Ishikawa (cell line): ENCODE measurements around the gene MYO9B.

Experiments used
- CEBPB ChIP-seq: IDR thresholded peaks from 2 replicates; pipeline ENCODE4 v1.6.1; 2012
- CREB1 ChIP-seq: IDR thresholded peaks from 2 replicates; pipeline ENCODE4 v1.6.1; 2012; ENCODE audit warnings: low read depth
- EP300 ChIP-seq: IDR thresholded peaks from 2 replicates; pipeline ENCODE4 v1.6.1; 2012; ENCODE audit warnings: borderline replicate concordance
- FOXM1 ChIP-seq: IDR thresholded peaks from 2 replicates; pipeline ENCODE4 v1.6.1; 2012; ENCODE audit warnings: low read depth, borderline replicate concordance
- NFIC ChIP-seq: IDR thresholded peaks from 2 replicates; pipeline ENCODE4 v1.6.1; 2012
- RAD21 ChIP-seq: IDR thresholded peaks from 2 replicates; pipeline ENCODE4 v1.6.1; 2012; ENCODE audit warnings: low read depth
- TAF1 ChIP-seq: IDR thresholded peaks from 2 replicates; pipeline ENCODE4 v1.6.1; 2012; ENCODE audit warnings: low read depth, mild to moderate bottlenecking
- TCF12 ChIP-seq: IDR thresholded peaks from 2 replicates; pipeline ENCODE4 v1.6.1; 2012; ENCODE audit warnings: low read depth
- TEAD4 ChIP-seq: IDR thresholded peaks from 2 replicates; pipeline ENCODE4 v1.6.1; 2012
- YY1 ChIP-seq: IDR thresholded peaks from 2 replicates; pipeline ENCODE4 v1.6.1; 2012; ENCODE audit warnings: low read depth
- ZBTB7A ChIP-seq: IDR thresholded peaks from 2 replicates; pipeline ENCODE4 v1.6.1; 2012; ENCODE audit warnings: low read depth
- TF ChIP-seq, protein P1 (sequence below): IDR thresholded peaks from 2 replicates; pipeline ENCODE4 v1.6.1; 2012
- TF ChIP-seq, protein P2 (sequence below): IDR thresholded peaks from 2 replicates; pipeline ENCODE4 v1.6.1; 2012

DNA sequence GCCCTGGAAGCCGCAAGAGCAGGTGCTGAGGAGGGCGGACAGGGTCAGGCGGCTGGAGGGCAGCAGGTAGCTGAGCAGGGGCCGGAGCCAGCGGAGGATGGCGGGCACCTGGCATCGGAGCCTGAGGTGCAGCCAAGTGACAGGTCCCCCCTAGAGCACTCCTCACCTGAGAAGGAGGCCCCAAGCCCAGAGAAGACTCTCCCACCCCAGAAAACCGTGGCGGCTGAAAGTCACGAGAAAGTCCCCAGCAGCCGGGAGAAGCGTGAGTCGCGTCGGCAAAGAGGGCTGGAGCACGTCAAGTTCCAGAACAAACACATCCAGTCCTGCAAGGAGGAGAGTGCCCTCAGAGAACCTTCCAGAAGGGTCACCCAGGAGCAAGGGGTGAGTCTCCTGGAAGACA is 119.0 kb downstream of the MYO9B start:
- no peak for TF ChIP-seq RAD21
- TF ChIP-seq FOXM1 = no peak
- TF ChIP-seq EP300 = no peak
- TF ChIP-seq TEAD4 = no peak
- TF ChIP-seq TAF1 = no peak
- no peak for TF ChIP-seq CREB1
- TF ChIP-seq NFIC = no peak
- no peak for TF ChIP-seq TCF12
- TF ChIP-seq, protein P1, sequence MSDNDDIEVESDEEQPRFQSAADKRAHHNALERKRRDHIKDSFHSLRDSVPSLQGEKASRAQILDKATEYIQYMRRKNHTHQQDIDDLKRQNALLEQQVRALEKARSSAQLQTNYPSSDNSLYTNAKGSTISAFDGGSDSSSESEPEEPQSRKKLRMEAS = no peak
- TF ChIP-seq, protein P2, sequence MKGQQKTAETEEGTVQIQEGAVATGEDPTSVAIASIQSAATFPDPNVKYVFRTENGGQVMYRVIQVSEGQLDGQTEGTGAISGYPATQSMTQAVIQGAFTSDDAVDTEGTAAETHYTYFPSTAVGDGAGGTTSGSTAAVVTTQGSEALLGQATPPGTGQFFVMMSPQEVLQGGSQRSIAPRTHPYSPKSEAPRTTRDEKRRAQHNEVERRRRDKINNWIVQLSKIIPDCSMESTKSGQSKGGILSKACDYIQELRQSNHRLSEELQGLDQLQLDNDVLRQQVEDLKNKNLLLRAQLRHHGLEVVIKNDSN = no peak
- TF ChIP-seq ZBTB7A = no peak
- no peak for TF ChIP-seq CEBPB
- no peak for TF ChIP-seq YY1
